PC-9 (cell line): ENCODE results near the gene ALG14. TPM values are rescaled to one million over a fixed set of nuclear protein-coding genes. Genes with fewer than 3 reads are reported as not detected.
A peak's percentile ranks its signal among the peaks of the same experiment; 100 is the strongest.

Experiments used
- BruUV-seq: library from RNA; stranded (reverse); fragments of 400-500 nt; replicated peaks from 2 replicates; lab custom pipeline; 2021; lab: Mats Ljungman, UMichigan
- CTCF ChIA-PET: fragments of 300-600 bp; sonication (Branson Sonifier 250); formaldehyde crosslinking; loops from one replicate; lab custom pipeline; 2022; ENCODE audit warnings: antibody characterized with exemption; lab: Charles Lee
- POLR2A ChIA-PET: fragments of 300-600 bp; sonication (Branson Sonifier 250); formaldehyde crosslinking; loops from one replicate; lab custom pipeline; 2022; ENCODE audit warnings: antibody characterized with exemption; ENCODE audit not compliant: unreplicated experiment; lab: Charles Lee
- DNase-seq, 2 experiments: peaks; one replicate each; pipeline versions ENCODE4 v3.0.0 to v3.0.0-alpha.2; 2015 to 2022; ENCODE audit warnings: mixed read lengths in 1 of 2
- H2AFZ ChIP-seq: fragments of 200-600 bp; sonication (generic); 2 replicates; pipeline ENCODE4 v1.8.1; 2017; ENCODE audit warnings: antibody characterized with exemption
- H3F3A ChIP-seq: fragments of 200-600 bp; sonication (generic); 2 replicates; pipeline ENCODE4 v1.8.1; 2017; ENCODE audit warnings: antibody characterized with exemption, mild to moderate bottlenecking, low read depth; ENCODE audit not compliant: insufficient read depth
- H3K27ac ChIP-seq: fragments of 200-600 bp; sonication (generic); 2 replicates; pipeline ENCODE4 v1.6.1; 2016; ENCODE audit warnings: mixed run types
- H3K27me3 ChIP-seq: fragments of 200-600 bp; sonication (generic); 2 replicates; pipeline ENCODE4 v1.6.1; 2016; ENCODE audit warnings: low read depth, mixed run types; ENCODE audit not compliant: insufficient read depth
- H3K36me3 ChIP-seq: fragments of 200-600 bp; sonication (generic); 2 replicates; pipeline ENCODE4 v1.6.1; 2016; ENCODE audit warnings: low read depth, mixed run types
- H3K4me1 ChIP-seq: fragments of 200-600 bp; sonication (generic); replicated peaks from 2 replicates; pipeline ENCODE4 v1.6.1; 2016; ENCODE audit warnings: mixed run types; ENCODE audit not compliant: insufficient read depth
- H3K4me2 ChIP-seq: fragments of 200-600 bp; sonication (generic); 2 replicates; pipeline ENCODE4 v1.6.1; 2017; ENCODE audit warnings: mixed run types
- H3K4me3 ChIP-seq: fragments of 200-600 bp; sonication (generic); 2 replicates; pipeline ENCODE4 v1.6.1; 2016; ENCODE audit warnings: mixed run types
- H3K79me2 ChIP-seq: fragments of 200-600 bp; sonication (generic); 2 replicates; pipeline ENCODE4 v1.6.1; 2017; ENCODE audit warnings: low read depth, mixed run types
- H3K9me2 ChIP-seq: fragments of 200-600 bp; sonication (generic); 2 replicates; pipeline ENCODE4 v1.8.1; 2017; ENCODE audit warnings: mild to moderate bottlenecking; ENCODE audit not compliant: insufficient read depth
- H3K9me3 ChIP-seq: fragments of 200-600 bp; sonication (generic); 2 replicates; pipeline ENCODE4 v1.8.1; 2016; ENCODE audit warnings: low read depth; ENCODE audit not compliant: insufficient read depth
- H4K20me1 ChIP-seq: fragments of 200-600 bp; sonication (generic); 2 replicates; pipeline ENCODE4 v1.8.1; 2017; ENCODE audit not compliant: insufficient read depth
- CTCF ChIP-seq: fragments of 200-600 bp; sonication (generic); conservative IDR thresholded peaks from 2 replicates; pipeline ENCODE4 v1.6.1; 2017; ENCODE audit warnings: mixed run types, antibody characterized with exemption, mild to moderate bottlenecking, moderate library complexity
- EZH2 ChIP-seq: fragments of 200-600 bp; sonication (generic); IDR thresholded peaks from 2 replicates; pipeline ENCODE4 v1.8.0; 2017; ENCODE audit warnings: antibody characterized with exemption, low read depth
- intact Hi-C: fragments of 100-400 bp; cut with micrococcal nuclease; formaldehyde crosslinking; loops from one replicate; pipeline ENCODE4 v1.10.0; 2022; ENCODE audit not compliant: unreplicated experiment
- total RNA-seq: library from RNA; stranded (reverse); gene quantifications from 2 replicates; pipeline ENCODE4 v1.2.3, GENCODE V29; 2021

The ALG14 gene
- total RNA-seq, 1 experiment from 2014 or later, result 8.6 TPM

GRCh38 chr1:94926126-94926914 is 146.4 kb downstream of the ALG14 start:
- Histone ChIP-seq H3K9me3 (no peaks in the 10 kb centered on the region), H3K27me3 (no peaks in the 10 kb centered on the region), H3K27ac (peak overlapping the region; percentile 64), H3K4me1 (peaks cover 72% of the 10 kb centered on the region), H3F3A (peaks cover 24% of the 10 kb centered on the region), H3K9me2 (no peaks in the 10 kb centered on the region), H3K79me2 (peaks cover 71% of the 10 kb centered on the region), H3K36me3 (peaks cover 24% of the 10 kb centered on the region), H3K4me3 (peak overlapping the region; percentile 67), H2AFZ (peak overlapping the region; percentile 83), H3K4me2 (peak overlapping the region; percentile 81), H4K20me1 (peaks cover 15% of the 10 kb centered on the region)
- intact Hi-C loops, result loop anchor here (2.0 to 5.0 kb wide), 6 partner anchors 46 to 399 kb away; partner anchors contain the start of gene RWDD3
- DNase-seq, result peak; percentile 47 to 53
- peak; percentile 67 for TF ChIP-seq CTCF
- no peak for TF ChIP-seq EZH2
- BruUV-seq, result no TSS peak
- ChIA-PET POLR2A (interaction anchor here (0.6 to 0.7 kb wide), 4 partner anchors 72 to 600 kb away, joined by 3 to 6 read pairs (median 5); no protein-coding TSS in a partner anchor), CTCF (interaction anchor here (0.9 kb wide), 1 partner anchor 72 kb away, joined by 6 read pairs; no protein-coding TSS in a partner anchor)

DNA sequence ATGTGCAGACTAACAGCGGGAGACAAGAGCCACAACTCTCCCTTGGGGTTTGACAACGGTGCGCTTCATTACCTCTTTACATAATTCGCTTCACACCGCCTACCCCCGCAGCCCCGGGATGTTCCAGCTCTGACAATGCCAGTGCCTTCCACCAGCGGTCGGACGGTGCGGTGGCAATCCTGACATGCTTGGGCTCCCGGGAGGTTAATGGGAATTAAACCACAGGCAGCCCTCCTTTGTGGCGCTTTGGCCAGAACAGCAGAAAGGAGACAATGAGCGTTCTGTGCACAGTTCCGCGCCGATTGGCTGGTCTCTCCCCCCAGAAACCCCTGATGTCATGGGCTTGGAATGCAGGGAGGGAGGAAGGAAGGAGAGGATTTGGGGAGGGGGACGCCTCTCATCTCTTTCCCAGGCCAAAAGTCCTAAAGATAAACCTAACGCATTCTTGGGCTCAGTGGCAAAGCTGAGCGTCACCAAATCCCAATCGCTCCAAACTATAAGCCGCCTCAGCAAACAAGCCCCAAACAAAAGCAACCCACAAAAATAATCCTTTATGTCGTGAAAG is 147.1 kb downstream of the ALG14 start:
- peak overlapping the region; percentile 81 for H3K4me2 ChIP-seq
- H3K36me3 ChIP-seq, result peaks cover 28% of the 10 kb centered on the region
- H3K79me2 ChIP-seq, result peaks cover 78% of the 10 kb centered on the region
- H3F3A ChIP-seq, result peaks cover 24% of the 10 kb centered on the region
- intact Hi-C loops, result loop anchor here (2.0 to 5.0 kb wide), 6 partner anchors 47 to 398 kb away; partner anchors contain the start of gene RWDD3
- peaks cover 21% of the 10 kb centered on the region for H4K20me1 ChIP-seq
- peak overlapping the region; percentile 67 for H3K4me3 ChIP-seq
- CTCF ChIA-PET, result no interaction called here
- BruUV-seq, result TSS peak; percentile 37
- H2AFZ ChIP-seq, result peak overlapping the region; percentile 83
- H3K9me3 ChIP-seq, result no peaks in the 10 kb centered on the region
- H3K27me3 ChIP-seq, result no peaks in the 10 kb centered on the region
- peaks cover 75% of the 10 kb centered on the region for H3K4me1 ChIP-seq
- no peak for TF ChIP-seq EZH2
- no peak for TF ChIP-seq CTCF
- POLR2A ChIA-PET, result interaction anchor here (0.6 kb wide), 2 partner anchors 71 to 96 kb away, joined by 4 to 6 read pairs; no protein-coding TSS in a partner anchor
- DNase-seq, result peak; percentile 63 to 82
- H3K9me2 ChIP-seq, result no peaks in the 10 kb centered on the region
- H3K27ac ChIP-seq, result peak overlapping the region; percentile 64

DNA sequence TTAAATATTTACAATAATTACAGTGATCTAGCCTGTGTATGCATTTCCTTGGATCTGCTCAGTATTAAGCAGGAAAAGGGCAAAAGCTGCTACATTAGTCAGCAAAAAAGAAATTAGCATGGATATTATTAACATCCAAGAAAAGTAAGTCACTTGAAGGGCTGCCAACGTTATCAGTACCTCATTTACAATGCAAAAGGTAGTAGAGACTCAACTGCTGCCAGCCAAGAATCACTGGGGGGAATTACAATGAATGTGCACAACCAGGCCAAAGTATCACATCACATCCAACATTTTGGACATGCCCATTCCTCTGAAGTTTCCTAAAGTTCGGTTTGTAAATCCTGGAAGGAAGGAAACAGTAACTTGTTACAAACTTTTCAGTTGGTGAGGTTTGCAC is 147.7 kb downstream of the ALG14 start:
- peak overlapping the region; percentile 83; the same call in 1 of the 2 replicates for H2AFZ ChIP-seq
- no TSS peak for BruUV-seq
- peaks cover 31% of the 10 kb centered on the region for H3K36me3 ChIP-seq
- no peaks in the 10 kb centered on the region for H3K9me2 ChIP-seq
- POLR2A ChIA-PET, result no interaction called here
- H3K4me3 ChIP-seq, result peak overlapping the region; percentile 67
- H3F3A ChIP-seq, result peaks cover 24% of the 10 kb centered on the region
- peaks cover 76% of the 10 kb centered on the region for H3K4me1 ChIP-seq
- DNase-seq, result no peak
- peaks cover 84% of the 10 kb centered on the region for H3K79me2 ChIP-seq
- intact Hi-C loops, result loop anchor here (5.0 kb wide), 5 partner anchors 47 to 398 kb away; partner anchors contain the start of gene RWDD3
- CTCF ChIA-PET, result no interaction called here
- no peaks in the 10 kb centered on the region for H3K9me3 ChIP-seq
- TF ChIP-seq EZH2 (no peak), CTCF (no peak)
- H4K20me1 ChIP-seq, result peaks cover 27% of the 10 kb centered on the region
- H3K27ac ChIP-seq, result peak overlapping the region; percentile 64
- H3K27me3 ChIP-seq, result no peaks in the 10 kb centered on the region
- H3K4me2 ChIP-seq, result peak overlapping the region; percentile 81

Other genes starting within 250 kb of the ALG14 start
- 125 and 135 TPM in 2 replicates for gene CNN3, start 145.8 kb downstream of the ALG14 start, total RNA-seq
- 11.2 TPM in 2 replicates for gene TLCD4, start 44.4 kb upstream of the ALG14 start, total RNA-seq
- gene RWDD3, start 161.3 kb upstream of the ALG14 start, total RNA-seq, result 11.3 and 13.3 TPM in 2 replicates